Measurements from ENCODE around the gene SNX24. TPM values are rescaled to one million over a fixed set of nuclear protein-coding genes. Genes with fewer than 3 reads are reported as not detected.

The SNX24 gene
- total and polyA plus RNA-seq, 2 experiments from 2014 or later: 18.0 to 27.5 TPM

GRCh38 chr5:122985006-122985700 is 139.7 kb downstream of the SNX24 start:
- H3K36me3 Mint-ChIP-seq (ENCODE audit: low read depth): no peaks in the 10 kb centered on the region
- no peaks in the 10 kb centered on the region for H3K27me3 Mint-ChIP-seq (ENCODE audit: insufficient read depth, low read depth, poor library complexity)
- H3K4me1 Mint-ChIP-seq: peaks cover 7% of the 10 kb centered on the region; the same call in 2 of the 3 replicates
- H3K4me1 ChIP-seq (ENCODE audit: insufficient read depth): no peaks in the 10 kb centered on the region
- H4K20me1 ChIP-seq (replicated peaks; ENCODE audit: insufficient read depth): no peaks in the 10 kb centered on the region
- no peaks in the 10 kb centered on the region for H3K36me3 ChIP-seq (ENCODE audit: insufficient read depth)
- no peaks in the 10 kb centered on the region for H3K9me3 Mint-ChIP-seq
- no peak overlapping the region for H3K27ac Mint-ChIP-seq
- H3K27me3 ChIP-seq (ENCODE audit: insufficient read depth): no peaks in the 10 kb centered on the region
- TF ChIP-seq ZNF331 (CRISPR knock-in tag; IDR thresholded peaks at IDR 0.05; ENCODE audit: low read depth): no peak
- TF ChIP-seq, protein P1, sequence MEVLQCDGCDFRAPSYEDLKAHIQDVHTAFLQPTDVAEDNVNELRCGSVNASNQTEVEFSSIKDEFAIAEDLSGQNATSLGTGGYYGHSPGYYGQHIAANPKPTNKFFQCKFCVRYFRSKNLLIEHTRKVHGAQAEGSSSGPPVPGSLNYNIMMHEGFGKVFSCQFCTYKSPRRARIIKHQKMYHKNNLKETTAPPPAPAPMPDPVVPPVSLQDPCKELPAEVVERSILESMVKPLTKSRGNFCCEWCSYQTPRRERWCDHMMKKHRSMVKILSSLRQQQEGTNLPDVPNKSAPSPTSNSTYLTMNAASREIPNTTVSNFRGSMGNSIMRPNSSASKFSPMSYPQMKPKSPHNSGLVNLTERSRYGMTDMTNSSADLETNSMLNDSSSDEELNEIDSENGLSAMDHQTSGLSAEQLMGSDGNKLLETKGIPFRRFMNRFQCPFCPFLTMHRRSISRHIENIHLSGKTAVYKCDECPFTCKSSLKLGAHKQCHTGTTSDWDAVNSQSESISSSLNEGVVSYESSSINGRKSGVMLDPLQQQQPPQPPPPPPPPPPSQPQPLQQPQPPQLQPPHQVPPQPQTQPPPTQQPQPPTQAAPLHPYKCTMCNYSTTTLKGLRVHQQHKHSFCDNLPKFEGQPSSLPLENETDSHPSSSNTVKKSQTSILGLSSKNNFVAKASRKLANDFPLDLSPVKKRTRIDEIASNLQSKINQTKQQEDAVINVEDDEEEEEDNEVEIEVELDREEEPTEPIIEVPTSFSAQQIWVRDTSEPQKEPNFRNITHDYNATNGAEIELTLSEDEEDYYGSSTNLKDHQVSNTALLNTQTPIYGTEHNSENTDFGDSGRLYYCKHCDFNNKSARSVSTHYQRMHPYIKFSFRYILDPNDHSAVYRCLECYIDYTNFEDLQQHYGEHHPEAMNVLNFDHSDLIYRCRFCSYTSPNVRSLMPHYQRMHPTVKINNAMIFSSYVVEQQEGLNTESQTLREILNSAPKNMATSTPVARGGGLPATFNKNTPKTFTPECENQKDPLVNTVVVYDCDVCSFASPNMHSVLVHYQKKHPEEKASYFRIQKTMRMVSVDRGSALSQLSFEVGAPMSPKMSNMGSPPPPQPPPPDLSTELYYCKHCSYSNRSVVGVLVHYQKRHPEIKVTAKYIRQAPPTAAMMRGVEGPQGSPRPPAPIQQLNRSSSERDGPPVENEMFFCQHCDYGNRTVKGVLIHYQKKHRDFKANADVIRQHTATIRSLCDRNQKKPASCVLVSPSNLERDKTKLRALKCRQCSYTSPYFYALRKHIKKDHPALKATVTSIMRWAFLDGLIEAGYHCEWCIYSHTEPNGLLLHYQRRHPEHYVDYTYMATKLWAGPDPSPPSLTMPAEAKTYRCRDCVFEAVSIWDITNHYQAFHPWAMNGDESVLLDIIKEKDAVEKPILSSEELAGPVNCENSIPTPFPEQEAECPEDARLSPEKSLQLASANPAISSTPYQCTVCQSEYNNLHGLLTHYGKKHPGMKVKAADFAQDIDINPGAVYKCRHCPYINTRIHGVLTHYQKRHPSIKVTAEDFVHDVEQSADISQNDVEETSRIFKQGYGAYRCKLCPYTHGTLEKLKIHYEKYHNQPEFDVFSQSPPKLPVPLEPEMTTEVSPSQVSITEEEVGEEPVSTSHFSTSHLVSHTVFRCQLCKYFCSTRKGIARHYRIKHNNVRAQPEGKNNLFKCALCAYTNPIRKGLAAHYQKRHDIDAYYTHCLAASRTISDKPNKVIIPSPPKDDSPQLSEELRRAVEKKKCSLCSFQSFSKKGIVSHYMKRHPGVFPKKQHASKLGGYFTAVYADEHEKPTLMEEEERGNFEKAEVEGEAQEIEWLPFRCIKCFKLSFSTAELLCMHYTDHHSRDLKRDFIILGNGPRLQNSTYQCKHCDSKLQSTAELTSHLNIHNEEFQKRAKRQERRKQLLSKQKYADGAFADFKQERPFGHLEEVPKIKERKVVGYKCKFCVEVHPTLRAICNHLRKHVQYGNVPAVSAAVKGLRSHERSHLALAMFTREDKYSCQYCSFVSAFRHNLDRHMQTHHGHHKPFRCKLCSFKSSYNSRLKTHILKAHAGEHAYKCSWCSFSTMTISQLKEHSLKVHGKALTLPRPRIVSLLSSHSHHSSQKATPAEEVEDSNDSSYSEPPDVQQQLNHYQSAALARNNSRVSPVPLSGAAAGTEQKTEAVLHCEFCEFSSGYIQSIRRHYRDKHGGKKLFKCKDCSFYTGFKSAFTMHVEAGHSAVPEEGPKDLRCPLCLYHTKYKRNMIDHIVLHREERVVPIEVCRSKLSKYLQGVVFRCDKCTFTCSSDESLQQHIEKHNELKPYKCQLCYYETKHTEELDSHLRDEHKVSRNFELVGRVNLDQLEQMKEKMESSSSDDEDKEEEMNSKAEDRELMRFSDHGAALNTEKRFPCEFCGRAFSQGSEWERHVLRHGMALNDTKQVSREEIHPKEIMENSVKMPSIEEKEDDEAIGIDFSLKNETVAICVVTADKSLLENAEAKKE (CRISPR knock-in tag; IDR thresholded peaks at IDR 0.05): no peak
- no peak for TF ChIP-seq STAT1 (IDR thresholded peaks at IDR 0.05; ENCODE audit: unreplicated experiment)
- no peak for TF ChIP-seq POLR2AphosphoS5 (IDR thresholded peaks at IDR 0.05; ENCODE audit: low read depth)
- no peak overlapping the region for H3K4me3 Mint-ChIP-seq
- no peaks in the 10 kb centered on the region for H3K79me2 ChIP-seq (replicated peaks; ENCODE audit: insufficient read depth)
- H3K9me2 ChIP-seq (ENCODE audit: insufficient read depth): no peaks in the 10 kb centered on the region
- no peaks in the 10 kb centered on the region for H3F3A ChIP-seq (replicated peaks; ENCODE audit: low read depth)
- no peak overlapping the region for H2AFZ ChIP-seq
- no peak overlapping the region for H3K4me2 ChIP-seq
- H3K4me3 ChIP-seq: no peak overlapping the region
- no peak for DNase-seq (ENCODE audit: low spot score)
- no peak overlapping the region for H3K27ac ChIP-seq (ENCODE audit: low read depth)
- ATAC-seq: no peak

Data from GM23338 (cell line).